ENCODE results near the gene COG2. TPM values are rescaled to one million over a fixed set of nuclear protein-coding genes. Genes with fewer than 3 reads are reported as not detected.
"Not testable (repeated sequence)": the region's sequence is repeated elsewhere in the genome, so short reads cannot be mapped to it uniquely, and the experiment has no call there.

The COG2 gene
- total RNA-seq, 1 donor from 2014 or later: 29.7 TPM

GRCh38 chr1:230598745-230599144, 43.5 kb upstream of the COG2 start:
- Histone ChIP-seq H3K27me3 (ENCODE audit: control insufficient read depth, insufficient read depth, low read length) (no peaks in the 10 kb centered on the region), H3K36me3 (ENCODE audit: control insufficient read depth, insufficient read depth, low read length) (no peaks in the 10 kb centered on the region), H3K4me3 (ENCODE audit: low read depth, low read length) (no peak overlapping the region)
- no peak for TF ChIP-seq CTCF (IDR thresholded peaks at IDR 0.05; ENCODE audit: insufficient read depth, low read length, poor library complexity, severe bottlenecking)
- no peak for DNase-seq (ENCODE audit: low read depth)

- no peak overlapping the region for H3K4me3 ChIP-seq (ENCODE audit: low read depth, low read length)
- DNase-seq (ENCODE audit: low read depth): no peak
Measured at GRCh38 chr1:230599926-230600656, 42.2 kb upstream of the COG2 start.

GRCh38 chr1:230600657-230601400, 41.5 kb upstream of the COG2 start:
- H3K36me3 ChIP-seq (ENCODE audit: control insufficient read depth, insufficient read depth, low read length); H3K4me3 ChIP-seq (ENCODE audit: low read depth, low read length); DNase-seq (ENCODE audit: low read depth); H3K27me3 ChIP-seq (ENCODE audit: control insufficient read depth, insufficient read depth, low read length): not testable (repeated sequence)

More at GRCh38 chr1:230599926-230600656, 42.2 kb upstream of the COG2 start:
- Histone ChIP-seq H3K36me3 (ENCODE audit: control insufficient read depth, insufficient read depth, low read length) (no peaks in the 10 kb centered on the region), H3K27me3 (ENCODE audit: control insufficient read depth, insufficient read depth, low read length) (no peaks in the 10 kb centered on the region)
- no peak for TF ChIP-seq CTCF (IDR thresholded peaks at IDR 0.05; ENCODE audit: insufficient read depth, low read length, poor library complexity, severe bottlenecking)

- no peak overlapping the region for H3K4me3 ChIP-seq (ENCODE audit: low read depth, low read length)
- no peak for TF ChIP-seq CTCF (IDR thresholded peaks at IDR 0.05; ENCODE audit: insufficient read depth, low read length, poor library complexity, severe bottlenecking)
- DNase-seq (ENCODE audit: low read depth): no peak
- no peaks in the 10 kb centered on the region for H3K36me3 ChIP-seq (ENCODE audit: control insufficient read depth, insufficient read depth, low read length)
- H3K27me3 ChIP-seq (ENCODE audit: control insufficient read depth, insufficient read depth, low read length): peaks cover 4% of the 10 kb centered on the region
Measured at GRCh38 chr1:230609208-230609607, 33.1 kb upstream of the COG2 start.

- no peak for DNase-seq (ENCODE audit: low read depth)
- Histone ChIP-seq H3K4me3 (ENCODE audit: low read depth, low read length) (no peak overlapping the region), H3K27me3 (ENCODE audit: control insufficient read depth, insufficient read depth, low read length) (peaks cover 4% of the 10 kb centered on the region), H3K36me3 (ENCODE audit: control insufficient read depth, insufficient read depth, low read length) (no peaks in the 10 kb centered on the region)
- TF ChIP-seq CTCF (IDR thresholded peaks at IDR 0.05; ENCODE audit: insufficient read depth, low read length, poor library complexity, severe bottlenecking): no peak
Measured at GRCh38 chr1:230610589-230610988, 31.7 kb upstream of the COG2 start.

GRCh38 chr1:230611128-230611877, 31.0 kb upstream of the COG2 start:
- no peak for DNase-seq (ENCODE audit: low read depth)
- Histone ChIP-seq H3K27me3 (ENCODE audit: control insufficient read depth, insufficient read depth, low read length) (peaks cover 4% of the 10 kb centered on the region), H3K36me3 (ENCODE audit: control insufficient read depth, insufficient read depth, low read length) (no peaks in the 10 kb centered on the region), H3K4me3 (ENCODE audit: low read depth, low read length) (no peak overlapping the region)
- no peak for TF ChIP-seq CTCF (IDR thresholded peaks at IDR 0.05; ENCODE audit: insufficient read depth, low read length, poor library complexity, severe bottlenecking)

All from kidney epithelial cell (primary cell).